Glutamatergic neuron (in vitro differentiated cells): ENCODE data around the gene RNASEH2B. TPM values are rescaled to one million over a fixed set of nuclear protein-coding genes. Genes with fewer than 3 reads are reported as not detected.

Source experiments
- DNase-seq: peaks from one replicate; pipeline ENCODE4 v3.0.0; 2022
- H3K27ac Mint-ChIP-seq: one replicate; pipeline ENCODE4 v1.8.0; 2020; ENCODE audit warnings: mild to moderate bottlenecking, mixed read lengths, inconsistent platforms; ENCODE audit not compliant: unreplicated experiment
- H3K27me3 Mint-ChIP-seq: one replicate; pipeline ENCODE4 v1.8.0; 2020; ENCODE audit warnings: mild to moderate bottlenecking, moderate library complexity, mixed read lengths, inconsistent platforms; ENCODE audit not compliant: unreplicated experiment
- H3K36me3 Mint-ChIP-seq: one replicate; pipeline ENCODE4 v1.8.0; 2020; ENCODE audit warnings: mild to moderate bottlenecking, mixed read lengths, inconsistent platforms; ENCODE audit not compliant: unreplicated experiment
- H3K4me1 Mint-ChIP-seq: one replicate; pipeline ENCODE4 v1.8.0; 2020; ENCODE audit warnings: mild to moderate bottlenecking, low read depth, mixed read lengths, inconsistent platforms; ENCODE audit not compliant: unreplicated experiment
- H3K4me3 Mint-ChIP-seq: one replicate; pipeline ENCODE4 v1.8.0; 2020; ENCODE audit warnings: mild to moderate bottlenecking, mixed read lengths, inconsistent platforms; ENCODE audit not compliant: unreplicated experiment
- H3K9me3 Mint-ChIP-seq: one replicate; pipeline ENCODE4 v1.8.0; 2020; ENCODE audit warnings: mild to moderate bottlenecking, moderate library complexity, mixed read lengths, inconsistent platforms; ENCODE audit not compliant: unreplicated experiment
- total RNA-seq: library from RNA; stranded (reverse); fragmentation: NEBNext Ultra II Directional; extraction: Animal tissue kit (Norgen Biotek cat#: 25700); gene quantifications from one replicate; pipeline ENCODE4 v1.2.1, GENCODE V29; 2021; ENCODE audit not compliant: unreplicated experiment
- TF ChIP-seq, protein P1 (sequence below): fragments of 200-600 bp; sonication (generic); IDR thresholded peaks from one replicate; pipeline ENCODE4 v1.5.0; 2021; ENCODE audit not compliant: partially characterized antibody, unreplicated experiment

The RNASEH2B gene
- total RNA-seq, 1 donor from 2014 or later: 10.4 TPM

- Mint-ChIP-seq H3K4me3 (peak overlapping the region; percentile 56), H3K9me3 (peaks cover 13% of the 10 kb centered on the region), H3K27me3 (peaks cover 18% of the 10 kb centered on the region), H3K4me1 (peaks cover 71% of the 10 kb centered on the region), H3K27ac (peak overlapping the region; percentile 88), H3K36me3 (peaks cover 4% of the 10 kb centered on the region)
- no peak for DNase-seq
- TF ChIP-seq, protein P1, sequence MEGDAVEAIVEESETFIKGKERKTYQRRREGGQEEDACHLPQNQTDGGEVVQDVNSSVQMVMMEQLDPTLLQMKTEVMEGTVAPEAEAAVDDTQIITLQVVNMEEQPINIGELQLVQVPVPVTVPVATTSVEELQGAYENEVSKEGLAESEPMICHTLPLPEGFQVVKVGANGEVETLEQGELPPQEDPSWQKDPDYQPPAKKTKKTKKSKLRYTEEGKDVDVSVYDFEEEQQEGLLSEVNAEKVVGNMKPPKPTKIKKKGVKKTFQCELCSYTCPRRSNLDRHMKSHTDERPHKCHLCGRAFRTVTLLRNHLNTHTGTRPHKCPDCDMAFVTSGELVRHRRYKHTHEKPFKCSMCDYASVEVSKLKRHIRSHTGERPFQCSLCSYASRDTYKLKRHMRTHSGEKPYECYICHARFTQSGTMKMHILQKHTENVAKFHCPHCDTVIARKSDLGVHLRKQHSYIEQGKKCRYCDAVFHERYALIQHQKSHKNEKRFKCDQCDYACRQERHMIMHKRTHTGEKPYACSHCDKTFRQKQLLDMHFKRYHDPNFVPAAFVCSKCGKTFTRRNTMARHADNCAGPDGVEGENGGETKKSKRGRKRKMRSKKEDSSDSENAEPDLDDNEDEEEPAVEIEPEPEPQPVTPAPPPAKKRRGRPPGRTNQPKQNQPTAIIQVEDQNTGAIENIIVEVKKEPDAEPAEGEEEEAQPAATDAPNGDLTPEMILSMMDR: no peak
Measured at GRCh38 chr13:50993371-50993770, 83.8 kb downstream of the RNASEH2B start.

GRCh38 chr13:50993934-50994333 is 84.3 kb downstream of the RNASEH2B start:
- TF ChIP-seq, protein P1: no peak
- peaks cover 71% of the 10 kb centered on the region for H3K4me1 Mint-ChIP-seq
- peaks cover 18% of the 10 kb centered on the region for H3K27me3 Mint-ChIP-seq
- peaks cover under 1% of the 10 kb centered on the region for H3K36me3 Mint-ChIP-seq
- peaks cover 13% of the 10 kb centered on the region for H3K9me3 Mint-ChIP-seq
- peak overlapping the region; percentile 56 for H3K4me3 Mint-ChIP-seq
- DNase-seq: no peak
- peak overlapping the region; percentile 88 for H3K27ac Mint-ChIP-seq

GRCh38 chr13:50994651-50995050 is 85.1 kb downstream of the RNASEH2B start:
- Mint-ChIP-seq H3K27ac (peak overlapping the region; percentile 88), H3K4me1 (peaks cover 71% of the 10 kb centered on the region), H3K27me3 (peaks cover 17% of the 10 kb centered on the region), H3K4me3 (peak overlapping the region; percentile 58), H3K36me3 (no peaks in the 10 kb centered on the region), H3K9me3 (peaks cover 13% of the 10 kb centered on the region)
- TF ChIP-seq, protein P1: no peak
- DNase-seq: peak; percentile 58

DNA sequence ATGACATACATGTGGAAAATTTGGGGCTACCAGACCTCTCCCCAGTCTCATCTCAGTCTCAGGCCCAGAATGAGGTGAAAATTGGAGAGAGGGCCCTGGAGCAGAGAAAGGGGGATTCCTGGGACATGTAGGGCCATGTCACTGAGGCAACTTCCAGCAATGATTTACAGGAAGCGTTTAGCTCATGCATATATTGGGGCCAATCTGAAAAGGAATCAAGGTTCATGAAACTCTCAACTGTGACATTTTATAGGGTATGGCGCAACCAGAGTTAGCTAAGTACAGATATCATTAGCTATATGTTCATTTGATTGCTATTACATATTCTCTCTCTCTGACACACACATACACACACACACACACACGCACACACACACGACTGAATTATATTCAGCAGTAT is 86.3 kb downstream of the RNASEH2B start:
- Mint-ChIP-seq H3K27me3 (peaks cover 13% of the 10 kb centered on the region), H3K4me1 (peaks cover 71% of the 10 kb centered on the region), H3K36me3 (no peaks in the 10 kb centered on the region), H3K4me3 (no peak overlapping the region), H3K9me3 (peaks cover 6% of the 10 kb centered on the region), H3K27ac (no peak overlapping the region)
- DNase-seq: no peak
- TF ChIP-seq, protein P1: no peak

- Mint-ChIP-seq H3K27me3 (peaks cover 8% of the 10 kb centered on the region), H3K9me3 (peaks cover 2% of the 10 kb centered on the region), H3K4me3 (no peak overlapping the region), H3K36me3 (no peaks in the 10 kb centered on the region), H3K27ac (no peak overlapping the region), H3K4me1 (peaks cover 53% of the 10 kb centered on the region)
- no peak for DNase-seq
- TF ChIP-seq, protein P1: no peak
Measured at GRCh38 chr13:50998326-50998725, 88.7 kb downstream of the RNASEH2B start.
